ENCODE measurements around the gene CMTM4.
"Not testable (repeated sequence)": the region's sequence is repeated elsewhere in the genome, so short reads cannot be mapped to it uniquely, and the experiment has no call there.

CMTM4 gene

GRCh38 chr16:66668777-66669444 lies 27.6 kb downstream of the CMTM4 start:
- no peak for DNase-seq

GRCh38 chr16:66667944-66668343 lies 28.6 kb downstream of the CMTM4 start:
- DNase-seq: no peak

- DNase-seq: no peak
Measured at GRCh38 chr16:66662445-66663194, 33.9 kb downstream of the CMTM4 start.

GRCh38 chr16:66661671-66662346 lies 34.7 kb downstream of the CMTM4 start:
- DNase-seq: not testable (repeated sequence)

- no peak for DNase-seq
Measured at GRCh38 chr16:66661210-66661560, 35.4 kb downstream of the CMTM4 start.

- DNase-seq: peak; percentile 63
Measured at GRCh38 chr16:66660422-66661209, 35.9 kb downstream of the CMTM4 start.

GRCh38 chr16:66658860-66659190 lies 37.7 kb downstream of the CMTM4 start:
- DNase-seq: no peak

- no peak for DNase-seq
Measured at GRCh38 chr16:66658143-66658859, 38.2 kb downstream of the CMTM4 start.

GRCh38 chr16:66656547-66656946 lies 40.0 kb downstream of the CMTM4 start:
- no peak for DNase-seq

GRCh38 chr16:66653581-66654350 lies 42.8 kb downstream of the CMTM4 start:
- DNase-seq: no peak

- no peak for DNase-seq
Measured at GRCh38 chr16:66652661-66653360, 43.7 kb downstream of the CMTM4 start.

- DNase-seq: no peak
Measured at GRCh38 chr16:66651965-66652364, 44.6 kb downstream of the CMTM4 start.

- no peak for DNase-seq
Measured at GRCh38 chr16:66651474-66651765, 45.1 kb downstream of the CMTM4 start.

GRCh38 chr16:66650707-66651473 lies 45.7 kb downstream of the CMTM4 start:
- DNase-seq: peak; percentile 88

- DNase-seq: no peak
Measured at GRCh38 chr16:66649636-66650205, 46.8 kb downstream of the CMTM4 start.

- no peak for DNase-seq
Measured at GRCh38 chr16:66649167-66649566, 47.4 kb downstream of the CMTM4 start.

- DNase-seq: no peak
Measured at GRCh38 chr16:66647866-66648265, 48.7 kb downstream of the CMTM4 start.

GRCh38 chr16:66641387-66641786 lies 55.2 kb downstream of the CMTM4 start:
- DNase-seq: no peak

- DNase-seq: no peak
Measured at GRCh38 chr16:66640724-66641314, 55.7 kb downstream of the CMTM4 start.
